HEK293 (cell line): Measurements from ENCODE around the gene RTN3.

ENCODE experiments used
- EGR2 ChIP-seq: fragments of 450-650 bp; formaldehyde crosslinking; IDR thresholded peaks from 2 replicates; pipeline ENCODE4 v1.5.1; 2016; ENCODE audit warnings: low read depth, missing biosample characterization, missing genetic modification characterization
- HOXD13 ChIP-seq: sonication (generic); formaldehyde crosslinking; IDR thresholded peaks from 2 replicates; pipeline ENCODE4 v1.8.0; 2022; ENCODE audit warnings: missing genetic modification reagents, borderline replicate concordance
- KLF16 ChIP-seq: fragments of 450-650 bp; formaldehyde crosslinking; IDR thresholded peaks from 2 replicates; pipeline ENCODE4 v1.5.1; 2017; ENCODE audit warnings: missing biosample characterization, missing genetic modification characterization
- KLF9 ChIP-seq: fragments of 450-650 bp; formaldehyde crosslinking; IDR thresholded peaks from 2 replicates; pipeline ENCODE4 v1.5.1; 2016; ENCODE audit warnings: missing biosample characterization, missing genetic modification characterization, low read depth
- PRDM1 ChIP-seq: fragments of 450-650 bp; formaldehyde crosslinking; IDR thresholded peaks from 2 replicates; pipeline ENCODE4; 2016; ENCODE audit warnings: missing biosample characterization, missing genetic modification characterization
- TCF7L2 ChIP-seq: IDR thresholded peaks from 2 replicates; pipeline ENCODE4 v1.6.1; 2011; ENCODE audit warnings: low read depth, mild to moderate bottlenecking, inconsistent platforms, low read length, moderate library complexity, borderline replicate concordance
- WT1 ChIP-seq: fragments of 450-650 bp; formaldehyde crosslinking; IDR thresholded peaks from 2 replicates; pipeline ENCODE4 v1.5.1; 2016; ENCODE audit warnings: missing biosample characterization, missing genetic modification characterization
- YY1 ChIP-seq: fragments of 450-650 bp; formaldehyde crosslinking; IDR thresholded peaks from 2 replicates; pipeline ENCODE4 v1.5.1; 2018; ENCODE audit warnings: missing biosample characterization, missing genetic modification characterization
- YY2 ChIP-seq: fragments of 450-650 bp; formaldehyde crosslinking; IDR thresholded peaks from 2 replicates; pipeline ENCODE4 v1.5.1; 2016; ENCODE audit warnings: missing biosample characterization, missing genetic modification characterization
- ZBTB8A ChIP-seq: fragments of 450-650 bp; formaldehyde crosslinking; IDR thresholded peaks from 2 replicates; pipeline ENCODE4 v1.5.1; 2016; ENCODE audit warnings: missing biosample characterization, missing genetic modification characterization
- ZFP41 ChIP-seq: fragments of 450-650 bp; formaldehyde crosslinking; IDR thresholded peaks from 2 replicates; pipeline ENCODE4 v1.5.1; 2016; ENCODE audit warnings: missing biosample characterization, missing genetic modification characterization, borderline replicate concordance
- ZNF10 ChIP-seq: fragments of 450-650 bp; formaldehyde crosslinking; IDR thresholded peaks from 2 replicates; pipeline ENCODE4 v1.5.1; 2017; ENCODE audit warnings: missing biosample characterization, missing genetic modification characterization
- ZNF169 ChIP-seq: fragments of 450-650 bp; formaldehyde crosslinking; IDR thresholded peaks from 2 replicates; pipeline ENCODE4 v1.5.1; 2016; ENCODE audit warnings: missing biosample characterization, missing genetic modification characterization
- ZNF311 ChIP-seq: fragments of 450-650 bp; formaldehyde crosslinking; IDR thresholded peaks from 2 replicates; pipeline ENCODE4 v1.5.1; 2017; ENCODE audit warnings: missing biosample characterization, missing genetic modification characterization, borderline replicate concordance
- ZNF335 ChIP-seq: fragments of 450-650 bp; formaldehyde crosslinking; conservative IDR thresholded peaks from 2 replicates; pipeline ENCODE4 v1.5.1; 2016; ENCODE audit warnings: missing biosample characterization, missing genetic modification characterization
- ZNF366 ChIP-seq: fragments of 450-650 bp; formaldehyde crosslinking; conservative IDR thresholded peaks from 2 replicates; pipeline ENCODE4 v1.5.1; 2016; ENCODE audit warnings: missing biosample characterization, missing genetic modification characterization
- ZNF416 ChIP-seq: fragments of 450-650 bp; formaldehyde crosslinking; IDR thresholded peaks from 2 replicates; pipeline ENCODE4 v1.5.1; 2016; ENCODE audit warnings: missing biosample characterization, missing genetic modification characterization
- ZNF473 ChIP-seq: fragments of 450-650 bp; formaldehyde crosslinking; IDR thresholded peaks from 2 replicates; pipeline ENCODE4 v1.5.1; 2017; ENCODE audit warnings: missing biosample characterization, missing genetic modification characterization
- ZNF530 ChIP-seq: fragments of 450-650 bp; formaldehyde crosslinking; IDR thresholded peaks from 2 replicates; pipeline ENCODE4 v1.5.1; 2016; ENCODE audit warnings: low read depth, missing biosample characterization, missing genetic modification characterization
- ZNF600 ChIP-seq: fragments of 450-650 bp; formaldehyde crosslinking; IDR thresholded peaks from 2 replicates; pipeline ENCODE4 v1.5.1; 2016; ENCODE audit warnings: missing biosample characterization, missing genetic modification characterization
- ZNF610 ChIP-seq: fragments of 450-650 bp; formaldehyde crosslinking; IDR thresholded peaks from 2 replicates; pipeline ENCODE4 v1.5.1; 2016; ENCODE audit warnings: missing biosample characterization, missing genetic modification characterization, borderline replicate concordance
- ZNF626 ChIP-seq: fragments of 450-650 bp; sonication (Bioruptor Pico); formaldehyde crosslinking; IDR thresholded peaks from 2 replicates; pipeline ENCODE4 v1.5.1; 2018; ENCODE audit warnings: missing biosample characterization, missing genetic modification characterization, inconsistent platforms
- ZNF747 ChIP-seq: fragments of 450-650 bp; formaldehyde crosslinking; IDR thresholded peaks from 2 replicates; pipeline ENCODE4 v1.5.1; 2016; ENCODE audit warnings: missing biosample characterization, missing genetic modification characterization
- ZNF785 ChIP-seq: fragments of 450-650 bp; formaldehyde crosslinking; IDR thresholded peaks from 2 replicates; pipeline ENCODE4 v1.5.1; 2016; ENCODE audit warnings: missing biosample characterization, missing genetic modification characterization
- ZXDB ChIP-seq: fragments of 450-650 bp; formaldehyde crosslinking; IDR thresholded peaks from 2 replicates; pipeline ENCODE4 v1.5.1; 2016; ENCODE audit warnings: missing biosample characterization, missing genetic modification characterization
- TF ChIP-seq, protein P1 (sequence below): fragments of 450-650 bp; formaldehyde crosslinking; IDR thresholded peaks from 2 replicates; pipeline ENCODE4 v1.5.1; 2016; ENCODE audit warnings: missing biosample characterization, missing genetic modification characterization
- TF ChIP-seq, protein P2 (sequence below): fragments of 450-650 bp; formaldehyde crosslinking; conservative IDR thresholded peaks from 2 replicates; pipeline ENCODE4 v1.5.1; 2016; ENCODE audit warnings: low read depth, missing biosample characterization, missing genetic modification characterization
- TF ChIP-seq, protein P3 (sequence below): fragments of 450-650 bp; formaldehyde crosslinking; IDR thresholded peaks from 2 replicates; pipeline ENCODE4 v1.5.1; 2016; ENCODE audit warnings: missing biosample characterization, missing genetic modification characterization
- TF ChIP-seq, protein P4 (sequence below): fragments of 450-650 bp; formaldehyde crosslinking; IDR thresholded peaks from 2 replicates; pipeline ENCODE4 v1.5.1; 2016; ENCODE audit warnings: missing biosample characterization, missing genetic modification characterization
- TF ChIP-seq, protein P5 (sequence below): fragments of 450-650 bp; formaldehyde crosslinking; IDR thresholded peaks from 2 replicates; pipeline ENCODE4 v1.5.1; 2016; ENCODE audit warnings: missing biosample characterization, missing genetic modification characterization
- TF ChIP-seq, protein P6 (sequence below): fragments of 450-650 bp; formaldehyde crosslinking; IDR thresholded peaks from 2 replicates; pipeline ENCODE4 v1.5.1; 2016; ENCODE audit warnings: missing biosample characterization, missing genetic modification characterization

RTN3 gene

DNA sequence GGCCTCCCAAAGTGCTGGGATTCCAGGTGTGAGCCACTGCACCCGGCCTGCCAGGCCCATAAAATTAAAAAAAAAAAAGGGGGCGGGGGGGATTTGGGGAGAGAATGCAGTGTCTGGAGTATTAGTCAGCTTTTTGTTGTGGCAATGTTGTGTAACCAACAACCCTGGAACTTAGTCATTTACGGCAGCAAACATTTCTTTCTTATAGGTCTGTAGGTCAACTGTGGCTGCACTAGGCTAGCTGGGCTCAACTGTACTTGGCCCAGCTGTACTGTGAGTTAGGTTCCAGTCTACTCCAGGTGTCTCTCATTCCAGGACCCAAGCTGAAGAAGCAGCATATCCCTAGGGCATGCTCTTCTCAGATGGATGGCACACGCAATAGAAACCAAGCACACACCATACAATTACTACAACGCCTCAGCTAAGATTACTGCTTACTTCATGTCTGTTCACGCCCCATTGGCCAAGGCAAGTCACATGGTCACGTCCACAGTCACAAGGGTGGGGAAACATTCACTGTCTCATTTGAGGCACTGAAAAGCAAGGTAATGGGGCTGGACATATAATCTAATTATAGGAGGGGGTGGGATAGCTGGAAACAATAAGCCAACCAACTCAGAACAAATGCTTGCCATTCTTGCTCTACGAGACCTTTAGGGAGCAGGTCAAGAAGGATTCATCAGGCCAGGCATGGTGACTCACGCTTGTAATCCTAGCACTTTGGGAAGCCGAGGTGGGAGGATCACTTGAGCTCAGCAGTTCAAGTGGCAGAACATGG is 121.5 kb downstream of the RTN3 start (continued):
- TF ChIP-seq, protein P1, sequence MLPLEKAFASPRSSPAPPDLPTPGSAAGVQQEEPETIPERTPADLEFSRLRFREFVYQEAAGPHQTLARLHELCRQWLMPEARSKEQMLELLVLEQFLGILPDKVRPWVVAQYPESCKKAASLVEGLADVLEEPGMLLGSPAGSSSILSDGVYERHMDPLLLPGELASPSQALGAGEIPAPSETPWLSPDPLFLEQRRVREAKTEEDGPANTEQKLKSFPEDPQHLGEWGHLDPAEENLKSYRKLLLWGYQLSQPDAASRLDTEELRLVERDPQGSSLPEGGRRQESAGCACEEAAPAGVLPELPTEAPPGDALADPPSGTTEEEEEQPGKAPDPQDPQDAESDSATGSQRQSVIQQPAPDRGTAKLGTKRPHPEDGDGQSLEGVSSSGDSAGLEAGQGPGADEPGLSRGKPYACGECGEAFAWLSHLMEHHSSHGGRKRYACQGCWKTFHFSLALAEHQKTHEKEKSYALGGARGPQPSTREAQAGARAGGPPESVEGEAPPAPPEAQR (tag by site-specific recombination) = no peak
- TF ChIP-seq ZNF335 = peak; percentile 47
- TF ChIP-seq ZNF473 (tag by site-specific recombination) = no peak
- TF ChIP-seq ZNF747 = no peak
- no peak for TF ChIP-seq ZNF530 (tag by site-specific recombination)
- TF ChIP-seq ZXDB (tag by site-specific recombination) = peak; percentile 30; the same call in 1 of the 2 replicates
- TF ChIP-seq, protein P2, sequence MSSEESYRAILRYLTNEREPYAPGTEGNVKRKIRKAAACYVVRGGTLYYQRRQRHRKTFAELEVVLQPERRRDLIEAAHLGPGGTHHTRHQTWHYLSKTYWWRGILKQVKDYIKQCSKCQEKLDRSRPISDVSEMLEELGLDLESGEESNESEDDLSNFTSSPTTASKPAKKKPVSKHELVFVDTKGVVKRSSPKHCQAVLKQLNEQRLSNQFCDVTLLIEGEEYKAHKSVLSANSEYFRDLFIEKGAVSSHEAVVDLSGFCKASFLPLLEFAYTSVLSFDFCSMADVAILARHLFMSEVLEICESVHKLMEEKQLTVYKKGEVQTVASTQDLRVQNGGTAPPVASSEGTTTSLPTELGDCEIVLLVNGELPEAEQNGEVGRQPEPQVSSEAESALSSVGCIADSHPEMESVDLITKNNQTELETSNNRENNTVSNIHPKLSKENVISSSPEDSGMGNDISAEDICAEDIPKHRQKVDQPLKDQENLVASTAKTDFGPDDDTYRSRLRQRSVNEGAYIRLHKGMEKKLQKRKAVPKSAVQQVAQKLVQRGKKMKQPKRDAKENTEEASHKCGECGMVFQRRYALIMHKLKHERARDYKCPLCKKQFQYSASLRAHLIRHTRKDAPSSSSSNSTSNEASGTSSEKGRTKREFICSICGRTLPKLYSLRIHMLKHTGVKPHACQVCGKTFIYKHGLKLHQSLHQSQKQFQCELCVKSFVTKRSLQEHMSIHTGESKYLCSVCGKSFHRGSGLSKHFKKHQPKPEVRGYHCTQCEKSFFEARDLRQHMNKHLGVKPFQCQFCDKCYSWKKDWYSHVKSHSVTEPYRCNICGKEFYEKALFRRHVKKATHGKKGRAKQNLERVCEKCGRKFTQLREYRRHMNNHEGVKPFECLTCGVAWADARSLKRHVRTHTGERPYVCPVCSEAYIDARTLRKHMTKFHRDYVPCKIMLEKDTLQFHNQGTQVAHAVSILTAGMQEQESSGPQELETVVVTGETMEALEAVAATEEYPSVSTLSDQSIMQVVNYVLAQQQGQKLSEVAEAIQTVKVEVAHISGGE (tag by site-specific recombination) = no peak
- no peak for TF ChIP-seq YY1 (tag by site-specific recombination)
- TF ChIP-seq, protein P3, sequence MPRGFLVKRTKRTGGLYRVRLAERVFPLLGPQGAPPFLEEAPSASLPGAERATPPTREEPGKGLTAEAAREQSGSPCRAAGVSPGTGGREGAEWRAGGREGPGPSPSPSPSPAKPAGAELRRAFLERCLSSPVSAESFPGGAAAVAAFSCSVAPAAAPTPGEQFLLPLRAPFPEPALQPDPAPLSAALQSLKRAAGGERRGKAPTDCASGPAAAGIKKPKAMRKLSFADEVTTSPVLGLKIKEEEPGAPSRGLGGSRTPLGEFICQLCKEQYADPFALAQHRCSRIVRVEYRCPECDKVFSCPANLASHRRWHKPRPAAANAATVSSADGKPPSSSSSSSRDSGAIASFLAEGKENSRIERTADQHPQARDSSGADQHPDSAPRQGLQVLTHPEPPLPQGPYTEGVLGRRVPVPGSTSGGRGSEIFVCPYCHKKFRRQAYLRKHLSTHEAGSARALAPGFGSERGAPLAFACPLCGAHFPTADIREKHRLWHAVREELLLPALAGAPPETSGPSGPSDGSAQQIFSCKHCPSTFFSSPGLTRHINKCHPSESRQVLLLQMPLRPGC = peak; percentile 41; the same call in 1 of the 2 replicates
- TF ChIP-seq ZNF600 (tag by site-specific recombination) = peak; percentile 99
- peak; percentile 45; the same call in 1 of the 2 replicates for TF ChIP-seq WT1 (tag by site-specific recombination)
- TF ChIP-seq KLF16 (tag by site-specific recombination) = no peak; the same call in 1 of the 2 replicates
- peak; percentile 34; the same call in 1 of the 2 replicates for TF ChIP-seq ZNF366 (tag by site-specific recombination)
- TF ChIP-seq ZNF785 (tag by site-specific recombination) = no peak
- TF ChIP-seq HOXD13 (CRISPR knock-in tag) = no peak
- no peak for TF ChIP-seq ZNF169 (tag by site-specific recombination)
- TF ChIP-seq ZBTB8A = no peak
- TF ChIP-seq, protein P4, sequence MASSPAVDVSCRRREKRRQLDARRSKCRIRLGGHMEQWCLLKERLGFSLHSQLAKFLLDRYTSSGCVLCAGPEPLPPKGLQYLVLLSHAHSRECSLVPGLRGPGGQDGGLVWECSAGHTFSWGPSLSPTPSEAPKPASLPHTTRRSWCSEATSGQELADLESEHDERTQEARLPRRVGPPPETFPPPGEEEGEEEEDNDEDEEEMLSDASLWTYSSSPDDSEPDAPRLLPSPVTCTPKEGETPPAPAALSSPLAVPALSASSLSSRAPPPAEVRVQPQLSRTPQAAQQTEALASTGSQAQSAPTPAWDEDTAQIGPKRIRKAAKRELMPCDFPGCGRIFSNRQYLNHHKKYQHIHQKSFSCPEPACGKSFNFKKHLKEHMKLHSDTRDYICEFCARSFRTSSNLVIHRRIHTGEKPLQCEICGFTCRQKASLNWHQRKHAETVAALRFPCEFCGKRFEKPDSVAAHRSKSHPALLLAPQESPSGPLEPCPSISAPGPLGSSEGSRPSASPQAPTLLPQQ (tag by site-specific recombination) = peak; percentile 43
- TF ChIP-seq, protein P5, sequence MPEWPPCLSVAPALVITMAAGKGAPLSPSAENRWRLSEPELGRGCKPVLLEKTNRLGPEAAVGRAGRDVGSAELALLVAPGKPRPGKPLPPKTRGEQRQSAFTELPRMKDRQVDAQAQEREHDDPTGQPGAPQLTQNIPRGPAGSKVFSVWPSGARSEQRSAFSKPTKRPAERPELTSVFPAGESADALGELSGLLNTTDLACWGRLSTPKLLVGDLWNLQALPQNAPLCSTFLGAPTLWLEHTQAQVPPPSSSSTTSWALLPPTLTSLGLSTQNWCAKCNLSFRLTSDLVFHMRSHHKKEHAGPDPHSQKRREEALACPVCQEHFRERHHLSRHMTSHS (tag by site-specific recombination) = no peak
- TF ChIP-seq ZFP41 (tag by site-specific recombination) = no peak
- TF ChIP-seq KLF9 = peak; percentile 30; the same call in 1 of the 2 replicates
- TF ChIP-seq, protein P6, sequence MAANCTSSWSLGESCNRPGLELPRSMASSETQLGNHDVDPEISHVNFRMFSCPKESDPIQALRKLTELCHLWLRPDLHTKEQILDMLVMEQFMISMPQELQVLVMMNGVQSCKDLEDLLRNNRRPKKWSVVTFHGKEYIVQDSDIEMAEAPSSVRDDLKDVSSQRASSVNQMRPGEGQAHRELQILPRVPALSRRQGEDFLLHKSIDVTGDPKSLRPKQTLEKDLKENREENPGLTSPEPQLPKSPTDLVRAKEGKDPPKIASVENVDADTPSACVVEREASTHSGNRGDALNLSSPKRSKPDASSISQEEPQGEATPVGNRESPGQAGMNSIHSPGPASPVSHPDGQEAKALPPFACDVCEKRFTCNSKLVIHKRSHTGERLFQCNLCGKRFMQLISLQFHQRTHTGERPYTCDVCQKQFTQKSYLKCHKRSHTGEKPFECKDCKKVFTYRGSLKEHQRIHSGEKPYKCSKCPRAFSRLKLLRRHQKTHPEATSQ (tag by site-specific recombination) = no peak
- TF ChIP-seq ZNF610 (tag by site-specific recombination) = no peak
- no peak for TF ChIP-seq ZNF311
- no peak for TF ChIP-seq ZNF416
- no peak for TF ChIP-seq ZNF626
- no peak for TF ChIP-seq TCF7L2
- peak; percentile 44; the same call in 1 of the 2 replicates for TF ChIP-seq ZNF10
- TF ChIP-seq PRDM1 (tag by site-specific recombination) = no peak
- no peak; the same call in 1 of the 2 replicates for TF ChIP-seq EGR2 (tag by site-specific recombination)
- TF ChIP-seq YY2 (tag by site-specific recombination) = no peak
